Activated naive CD8-positive, alpha-beta T cell treated with anti-CD3 and anti-CD28 coated beads, Interleukin-2, amount 50 U/mL, for 16 hours (primary cell): ENCODE results near the gene DCPS.
"Not testable (repeated sequence)": the region's sequence is repeated elsewhere in the genome, so short reads cannot be mapped to it uniquely, and the experiment has no call there.

ENCODE experiments used
- DNase-seq: peaks from one replicate; pipeline ENCODE4 v3.0.0-alpha.2; 2020; ENCODE audit warnings: low read depth, low spot score

The DCPS gene

GRCh38 chr11:126288237-126288636 is 15.6 kb upstream of the DCPS start:
- no peak for DNase-seq

DNA sequence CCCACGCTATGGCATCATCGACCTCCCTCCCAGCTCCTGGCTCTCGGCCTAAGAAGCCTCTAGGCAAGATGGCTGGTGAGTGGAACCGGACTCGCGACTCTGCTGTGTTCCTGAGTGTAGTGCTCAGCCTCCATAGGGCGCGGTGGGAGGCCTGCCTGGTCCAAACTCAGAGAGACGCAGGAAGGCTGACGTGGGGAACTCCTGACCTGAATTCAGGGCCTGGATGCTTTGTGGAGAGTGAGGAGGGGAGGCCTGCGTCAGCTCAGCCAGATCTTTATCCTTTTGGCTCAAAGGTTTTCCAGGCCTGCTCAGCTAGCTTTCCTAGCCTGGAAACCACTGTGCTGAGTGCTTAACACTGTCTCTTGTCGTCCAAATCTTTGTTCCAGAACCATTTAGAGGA is 13.0 kb upstream of the DCPS start:
- DNase-seq: no peak

DNA sequence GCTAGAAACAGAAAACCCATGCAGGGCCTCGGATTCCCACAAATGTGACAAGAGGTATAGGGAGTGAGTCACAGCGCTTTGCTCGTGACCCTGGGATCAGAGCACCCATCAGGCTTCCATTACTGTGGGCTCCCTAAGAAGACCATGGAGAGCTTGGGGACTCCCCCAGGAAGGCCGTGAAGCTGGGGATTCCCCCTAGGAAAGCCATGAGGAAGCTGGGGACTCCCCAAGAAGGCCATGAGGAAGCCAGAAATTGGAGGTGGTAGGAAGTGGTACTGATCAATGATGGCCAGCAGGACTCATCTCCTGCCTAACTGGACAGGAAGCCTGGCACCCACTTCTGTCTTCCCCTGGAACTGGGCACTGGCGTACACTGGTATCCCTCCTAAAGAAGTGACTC is 10.1 kb upstream of the DCPS start:
- DNase-seq: no peak

DNA sequence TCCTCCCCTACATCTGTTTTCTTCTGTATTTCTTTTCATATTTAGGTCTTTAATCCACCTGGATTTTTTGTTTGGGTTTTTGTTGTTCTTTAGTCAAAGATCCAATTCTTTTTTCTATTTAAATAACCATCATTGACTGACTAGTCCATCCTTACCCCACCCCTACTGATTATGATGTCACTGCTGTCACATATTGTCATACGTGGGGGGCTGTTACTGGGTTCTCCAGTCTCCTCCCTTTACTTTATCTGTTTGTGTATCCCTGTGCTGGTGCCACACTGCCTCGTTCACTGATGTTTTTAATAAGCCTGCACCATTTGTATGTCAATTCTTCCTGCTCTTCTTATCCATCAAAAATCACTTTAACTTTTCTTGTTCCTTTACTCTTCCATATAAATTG is 6.9 kb upstream of the DCPS start:
- no peak for DNase-seq

GRCh38 chr11:126304457-126305075 is 706 bp downstream of the DCPS start:
- no peak for DNase-seq

GRCh38 chr11:126305699-126306098 is 1.8 kb downstream of the DCPS start:
- DNase-seq: no peak

DNA sequence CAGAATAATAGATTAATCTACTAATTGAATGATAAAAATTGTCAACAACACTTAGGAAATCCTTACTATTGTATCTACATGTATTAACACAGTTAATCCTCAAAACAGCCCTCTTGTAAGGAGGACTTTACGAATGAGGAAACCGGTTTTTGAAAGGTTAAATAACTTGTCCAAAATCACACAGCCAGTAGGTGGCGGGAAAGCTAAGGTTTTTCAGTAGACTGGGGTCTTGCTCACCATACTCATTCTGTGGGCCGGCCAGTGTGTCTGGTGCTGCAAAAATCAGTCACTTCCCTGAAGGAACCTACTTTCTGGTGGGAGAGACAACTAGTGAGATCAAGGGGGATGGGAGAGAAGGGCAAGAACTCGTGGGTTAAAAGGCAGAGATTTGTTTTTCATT is 3.8 kb downstream of the DCPS start:
- no peak for DNase-seq

DNA sequence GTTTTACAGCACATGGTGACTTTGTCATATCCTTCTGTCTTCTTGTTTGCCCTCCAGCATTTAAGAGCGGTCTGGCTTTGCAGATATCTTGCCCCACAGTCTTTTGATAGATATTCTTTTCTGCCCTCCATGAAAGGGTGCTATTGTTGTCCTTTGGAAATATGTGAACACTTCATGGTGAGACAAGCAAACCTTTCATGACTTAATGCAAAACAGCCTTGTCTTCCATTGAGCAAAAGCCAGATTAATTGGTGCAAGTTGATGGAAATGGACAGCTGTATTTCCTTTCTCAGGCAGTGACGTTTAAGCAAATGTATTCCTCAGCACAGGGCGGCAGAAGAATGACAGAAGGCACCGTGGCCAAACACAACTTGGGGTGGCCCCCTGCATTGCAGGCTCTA is 4.4 kb downstream of the DCPS start:
- no peak for DNase-seq

GRCh38 chr11:126308771-126309170 is 4.9 kb downstream of the DCPS start:
- not testable (repeated sequence) for DNase-seq

DNA sequence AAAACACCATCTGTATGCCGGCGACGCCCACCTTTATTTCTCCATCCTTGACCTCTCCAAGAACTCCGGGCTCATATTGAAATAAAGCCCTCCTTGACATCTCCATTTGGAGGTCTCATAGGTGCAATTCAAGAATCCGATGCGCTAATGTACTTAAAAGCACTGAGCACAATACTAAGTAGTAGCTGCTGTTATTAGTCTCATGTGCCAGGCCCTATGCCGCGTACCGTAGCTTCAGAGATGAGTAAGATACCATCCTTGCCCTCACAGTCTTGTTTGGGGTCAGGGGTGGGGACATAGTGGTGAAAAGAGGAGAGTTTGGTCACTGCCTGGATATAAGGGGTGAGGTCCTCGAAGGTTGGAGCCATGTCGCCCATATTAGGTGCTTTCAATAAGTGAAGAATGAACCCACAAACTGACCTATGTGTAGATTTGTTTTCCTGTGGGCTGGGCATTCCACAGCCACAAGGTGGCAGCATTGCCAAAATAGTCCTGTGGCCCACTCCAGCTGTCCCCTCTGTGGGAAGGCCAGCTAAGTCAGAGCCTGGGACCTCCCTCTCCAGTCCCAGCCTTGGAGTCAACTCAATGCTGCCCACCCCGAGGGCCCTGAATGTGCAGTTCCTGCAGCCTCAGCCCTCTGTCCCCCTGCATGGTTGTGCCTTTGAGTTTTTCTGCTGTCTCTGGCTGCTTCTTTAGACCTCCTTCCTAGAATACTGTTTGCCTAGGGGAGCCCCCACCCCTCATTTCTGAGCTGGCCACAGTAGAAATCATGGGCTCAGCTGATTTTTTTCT is 6.5 kb downstream of the DCPS start:
- peak; percentile 11 for DNase-seq

DNA sequence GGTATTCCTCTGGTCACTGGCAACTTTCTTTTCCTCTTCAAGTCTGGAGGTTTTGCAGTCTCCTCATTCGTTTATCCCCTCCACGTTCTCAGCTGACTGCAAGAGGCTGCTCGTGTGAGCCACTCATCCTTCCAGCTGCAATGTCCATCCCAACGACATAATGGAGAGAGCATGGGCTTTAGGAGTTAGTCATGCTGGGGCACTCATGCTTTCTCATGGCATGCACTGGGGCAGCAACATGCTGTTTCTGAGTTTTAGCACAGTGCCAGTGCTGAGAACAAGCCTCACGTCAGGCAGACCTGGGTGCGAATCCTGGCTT is 7.1 kb downstream of the DCPS start:
- DNase-seq: no peak

GRCh38 chr11:126311401-126312291 is 7.8 kb downstream of the DCPS start:
- no peak for DNase-seq

DNA sequence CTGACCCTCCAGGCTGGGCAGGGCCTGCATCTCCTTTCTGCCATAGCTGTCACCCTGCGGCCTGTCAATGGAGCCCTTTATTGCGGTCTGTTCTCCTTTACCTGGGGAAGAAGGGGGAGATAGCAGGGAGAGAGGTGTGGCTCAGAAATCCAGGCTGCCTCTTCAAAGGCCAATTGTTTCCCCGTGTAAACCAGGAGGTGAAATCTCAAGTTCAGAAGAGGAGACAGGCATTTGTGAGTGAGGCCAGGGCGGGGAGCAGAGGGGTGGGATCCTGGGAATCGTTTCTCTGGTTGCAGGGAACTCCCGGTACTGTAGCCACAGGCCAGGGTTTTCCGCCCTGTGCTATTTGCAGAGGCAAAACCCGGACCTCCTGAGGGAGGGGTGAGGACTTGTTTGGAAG is 9.1 kb downstream of the DCPS start:
- no peak for DNase-seq

DNA sequence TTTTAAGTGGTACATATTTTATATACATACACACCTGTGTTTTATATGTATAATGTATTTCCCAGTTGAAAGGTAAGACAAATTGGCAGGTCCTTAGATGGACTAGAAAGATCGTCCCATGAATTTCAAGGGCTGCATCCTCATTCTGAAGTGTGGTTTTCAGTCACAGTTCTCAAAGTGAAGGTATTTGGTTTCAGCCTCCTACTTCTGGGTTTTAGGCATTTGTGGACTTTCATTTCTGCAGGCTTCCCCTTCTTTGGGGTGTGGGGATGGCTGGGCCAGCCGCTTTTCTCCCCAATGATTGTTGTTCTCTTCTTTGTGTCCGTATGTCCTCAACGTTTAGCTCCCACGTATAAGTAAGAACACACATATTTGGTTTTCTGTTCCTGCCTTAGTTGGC is 10.0 kb downstream of the DCPS start:
- DNase-seq: no peak

- DNase-seq: no peak
Observed at GRCh38 chr11:126317432-126317755, 13.5 kb downstream of the DCPS start.

DNA sequence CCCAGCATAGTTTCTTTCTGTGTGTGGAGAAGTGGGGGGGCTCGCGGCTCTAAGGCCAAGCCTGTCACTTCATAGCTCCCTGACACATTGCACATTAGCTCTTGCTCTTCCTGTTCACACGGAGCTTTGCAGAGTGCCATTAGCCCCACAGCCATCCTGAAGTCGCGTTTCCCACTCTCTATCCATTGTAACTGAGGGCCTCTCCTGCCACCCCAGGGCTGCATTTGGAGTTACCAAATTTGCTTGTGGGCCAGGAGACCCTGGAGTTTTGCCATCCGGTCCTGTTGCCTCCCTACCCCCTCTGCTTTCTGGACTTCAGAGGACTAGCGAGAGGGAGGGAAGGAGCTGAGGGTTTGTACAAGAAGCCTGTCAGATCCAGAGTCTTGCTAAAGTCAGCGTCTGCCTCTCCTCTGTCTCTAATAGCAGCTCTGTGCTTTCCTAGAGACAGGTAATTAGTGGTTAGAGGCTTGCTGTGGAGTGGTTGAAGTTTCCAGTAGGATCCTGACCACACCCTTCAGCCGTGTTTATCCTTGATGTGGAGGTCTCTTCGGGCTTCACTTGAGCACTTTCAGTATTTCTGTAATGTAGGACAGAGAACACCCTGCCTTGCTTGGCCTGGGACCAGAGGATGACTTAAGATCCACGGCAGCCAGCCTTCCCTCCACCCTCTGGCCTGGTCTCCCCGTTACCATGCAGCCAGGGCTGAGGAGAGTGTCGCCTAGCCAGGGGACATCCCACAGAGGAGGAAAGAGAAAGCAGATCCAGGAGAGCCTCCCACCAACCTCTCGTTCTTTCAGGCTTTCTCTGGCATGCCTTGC is 14.1 kb downstream of the DCPS start:
- DNase-seq: no peak

- no peak for DNase-seq
Observed at GRCh38 chr11:126318574-126319373, 14.9 kb downstream of the DCPS start.

DNA sequence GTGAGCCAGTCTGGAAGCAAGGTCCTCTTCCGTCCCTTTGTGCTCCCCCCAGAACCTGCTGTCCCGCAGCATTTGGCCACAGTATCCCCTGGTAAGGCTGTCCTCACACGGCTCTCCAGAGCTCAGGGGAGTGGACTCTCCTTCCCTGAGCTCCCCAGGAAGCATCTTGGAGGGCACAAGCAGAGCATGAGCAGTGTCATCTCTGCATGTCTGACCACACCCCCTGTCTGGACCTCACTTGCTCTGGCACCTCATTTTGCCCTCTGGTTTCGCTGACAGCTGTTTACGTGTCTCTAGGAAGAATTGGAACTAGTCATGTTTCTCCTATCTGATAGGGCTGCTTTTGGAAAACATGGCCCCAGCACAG is 15.5 kb downstream of the DCPS start:
- DNase-seq: no peak

DNA sequence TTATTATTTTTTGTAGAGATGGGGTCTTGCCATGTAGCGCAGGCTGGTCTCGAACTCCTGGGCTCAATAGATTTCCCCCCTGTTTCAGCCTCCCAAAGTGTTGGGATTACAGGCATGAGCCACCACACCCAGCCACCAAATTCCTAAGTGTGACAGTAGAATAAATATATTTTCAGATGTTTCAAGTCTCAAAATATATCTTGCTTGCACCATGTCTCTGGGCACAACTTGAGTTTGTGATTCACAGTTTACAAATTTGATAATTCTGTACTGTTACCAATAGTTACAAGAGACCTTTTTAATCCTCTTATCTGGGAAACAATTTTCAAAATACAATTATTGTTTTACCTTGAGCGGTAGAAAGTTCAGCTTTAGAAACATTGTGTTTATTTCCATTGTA is 19.1 kb downstream of the DCPS start:
- DNase-seq: no peak

- DNase-seq: no peak
Observed at GRCh38 chr11:126327281-126328000, 23.6 kb downstream of the DCPS start.

GRCh38 chr11:126328001-126328390 is 24.1 kb downstream of the DCPS start:
- DNase-seq: no peak
